Lung (tissue), 12 donors: Measurements from ENCODE around the gene TMEM8B. TPM values are rescaled to one million over a fixed set of nuclear protein-coding genes. Genes with fewer than 3 reads are reported as not detected.

Experiments used
- ATAC-seq: fragments of 200-7000 bp; cut with Tn5 transposase; one replicate; pipeline ENCODE4 v1.9.1; 2020; ENCODE audit warnings: moderate number of reproducible peaks; ENCODE audit not compliant: insufficient read depth, low FRiP score
- DNase-seq, 3 donors: peaks; one replicate each; pipeline ENCODE4 v3.0.0-alpha.2; 2013 to 2017
- H3K27ac ChIP-seq, 2 donors: one replicate each; pipeline ENCODE4 v1.5.1; 2013; ENCODE audit warnings: mild to moderate bottlenecking in 2 of 2, moderate library complexity in 2 of 2, control low read depth in 1 of 2, inconsistent platforms in 1 of 2, low read depth in 1 of 2, low read length in 1 of 2
- H3K27me3 ChIP-seq, 3 donors: one replicate each; pipeline ENCODE4 v1.5.1; 2013; ENCODE audit warnings: low read length in 2 of 3; ENCODE audit not compliant: control insufficient read depth in 3 of 3, insufficient read depth in 3 of 3
- H3K36me3 ChIP-seq, 4 donors: one replicate each; pipeline ENCODE4 v1.5.1; 2013; ENCODE audit warnings: low read length in 4 of 4, mild to moderate bottlenecking in 1 of 4, moderate library complexity in 1 of 4; ENCODE audit not compliant: control insufficient read depth in 4 of 4, insufficient read depth in 4 of 4
- H3K4me1 ChIP-seq, 5 donors: one replicate each; pipeline ENCODE4 v1.5.1; 2013; ENCODE audit warnings: low read length in 5 of 5, mild to moderate bottlenecking in 2 of 5, moderate library complexity in 1 of 5; ENCODE audit not compliant: control insufficient read depth in 5 of 5, insufficient read depth in 5 of 5
- H3K4me3 ChIP-seq: one replicate; pipeline ENCODE4 v1.5.1; 2013; ENCODE audit warnings: mild to moderate bottlenecking, control low read depth, moderate library complexity
- H3K9ac ChIP-seq, 2 donors: one replicate each; pipeline ENCODE4 v1.5.1; 2013; ENCODE audit warnings: low read length in 2 of 2, control low read depth in 1 of 2; ENCODE audit not compliant: insufficient read depth in 1 of 2
- H3K9me3 ChIP-seq, 4 donors: one replicate each; pipeline ENCODE4 v1.5.1; 2013; ENCODE audit warnings: low read length in 3 of 4, mild to moderate bottlenecking in 1 of 4, moderate library complexity in 1 of 4; ENCODE audit not compliant: control insufficient read depth in 4 of 4, insufficient read depth in 3 of 4
- WGBS, 2 donors: extraction: QIAGEN DNeasy Blood & Tissue Kit; methylation state at CpG; one replicate each; pipeline ENCODE4 v1.1.7; 2013; 5-methylcytosine and 5-hydroxymethylcytosine counted together
- polyA plus RNA-seq, 2 donors: library from polyadenylated mRNA; stranded (reverse); fragments of 200-250 nt; gene quantifications; one replicate each; pipeline ENCODE4 v1.2.1, GENCODE V29; 2013
- total RNA-seq, 2 donors: library from RNA; depleted of rRNA in 1 of 2; stranded (reverse); fragments of >200 nt in 1 of 2; gene quantifications; one replicate each; pipeline ENCODE4 v1.2.1, GENCODE V29; 2014 to 2021
- TF ChIP-seq, protein P1 (sequence below): IDR thresholded peaks from 2 replicates; pipeline ENCODE4 v1.5.1; 2012; ENCODE audit warnings: mild to moderate bottlenecking; ENCODE audit errors: control extremely low read depth, extremely low read depth
- donor health status: control.
- donor health status: control.
- donor health status: Bipolar disorder and iron deficiency.
- donor health status: healthy.
- donor health status: DM: yes; HTN: yes; CAD: no.

Gene TMEM8B
- total and polyA plus RNA-seq, 4 donors = 6.3 to 13.1 (median 9.1) TPM

DNA sequence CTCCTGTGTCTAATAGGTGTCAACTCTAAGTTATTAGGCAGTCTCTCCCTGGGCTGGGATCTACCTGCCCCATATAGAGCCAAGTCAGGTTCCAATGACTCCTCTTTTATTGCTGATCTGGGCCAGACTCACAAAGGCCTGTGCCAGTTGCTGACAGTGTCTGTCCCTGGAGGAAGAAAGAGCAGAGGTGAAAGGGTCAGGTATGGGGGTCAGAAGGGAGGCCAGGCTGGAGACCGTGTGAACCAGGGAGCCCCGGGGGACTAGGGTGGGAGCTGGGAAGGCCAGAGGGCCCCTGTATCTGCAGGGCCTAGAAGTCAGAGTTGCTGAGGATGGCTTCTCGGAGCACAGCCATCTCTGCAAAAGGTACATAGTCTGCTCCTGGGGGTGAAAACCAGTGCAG lies 10.7 kb upstream of the TMEM8B start:
- DNase-seq (no peak), ATAC-seq (no peak)
- TF ChIP-seq, protein P1, sequence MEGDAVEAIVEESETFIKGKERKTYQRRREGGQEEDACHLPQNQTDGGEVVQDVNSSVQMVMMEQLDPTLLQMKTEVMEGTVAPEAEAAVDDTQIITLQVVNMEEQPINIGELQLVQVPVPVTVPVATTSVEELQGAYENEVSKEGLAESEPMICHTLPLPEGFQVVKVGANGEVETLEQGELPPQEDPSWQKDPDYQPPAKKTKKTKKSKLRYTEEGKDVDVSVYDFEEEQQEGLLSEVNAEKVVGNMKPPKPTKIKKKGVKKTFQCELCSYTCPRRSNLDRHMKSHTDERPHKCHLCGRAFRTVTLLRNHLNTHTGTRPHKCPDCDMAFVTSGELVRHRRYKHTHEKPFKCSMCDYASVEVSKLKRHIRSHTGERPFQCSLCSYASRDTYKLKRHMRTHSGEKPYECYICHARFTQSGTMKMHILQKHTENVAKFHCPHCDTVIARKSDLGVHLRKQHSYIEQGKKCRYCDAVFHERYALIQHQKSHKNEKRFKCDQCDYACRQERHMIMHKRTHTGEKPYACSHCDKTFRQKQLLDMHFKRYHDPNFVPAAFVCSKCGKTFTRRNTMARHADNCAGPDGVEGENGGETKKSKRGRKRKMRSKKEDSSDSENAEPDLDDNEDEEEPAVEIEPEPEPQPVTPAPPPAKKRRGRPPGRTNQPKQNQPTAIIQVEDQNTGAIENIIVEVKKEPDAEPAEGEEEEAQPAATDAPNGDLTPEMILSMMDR = no peak
- H3K9me3 ChIP-seq = no peaks in the 10 kb centered on the region
- H3K9ac ChIP-seq = no peak overlapping the region
- H3K27ac ChIP-seq = no peak overlapping the region
- H3K27me3 ChIP-seq = no peaks in the 10 kb centered on the region
- peaks cover 0 to 8% (median 3%) of the 10 kb centered on the region in 5 donors for H3K4me1 ChIP-seq
- H3K4me3 ChIP-seq = no peak overlapping the region
- H3K36me3 ChIP-seq = no peaks in the 10 kb centered on the region
- WGBS, 2 donors = 88 to 91% methylated on average over 3 of the region's 3 CpGs

DNA sequence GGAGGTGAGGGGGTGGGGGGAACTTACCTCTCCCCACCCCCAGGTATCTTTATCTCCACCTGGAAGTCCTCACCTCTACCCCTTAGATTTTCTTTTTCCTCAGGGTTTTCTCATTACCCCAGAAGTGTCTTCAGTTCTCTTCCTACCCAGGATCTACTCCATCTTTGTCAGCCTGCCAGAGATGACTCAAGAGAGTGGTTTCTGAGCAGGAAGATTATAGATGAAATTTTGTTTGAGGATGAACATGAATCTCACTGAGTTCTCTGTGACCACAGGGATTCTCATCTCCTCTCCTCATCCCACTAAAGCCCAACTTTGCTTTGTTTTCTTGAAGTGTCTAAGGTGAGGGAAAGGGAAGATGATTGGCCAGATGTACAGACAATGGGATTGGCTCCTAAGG lies 9.0 kb upstream of the TMEM8B start:
- Histone ChIP-seq H3K27ac (no peak overlapping the region), H3K27me3 (no peaks in the 10 kb centered on the region), H3K9ac (no peak overlapping the region), H3K36me3 (no peaks in the 10 kb centered on the region), H3K4me1 (no peaks in the 10 kb centered on the region), H3K4me3 (no peak overlapping the region), H3K9me3 (no peaks in the 10 kb centered on the region)
- TF ChIP-seq, protein P1 = no peak
- DNase-seq (no peak), ATAC-seq (no peak)

DNA sequence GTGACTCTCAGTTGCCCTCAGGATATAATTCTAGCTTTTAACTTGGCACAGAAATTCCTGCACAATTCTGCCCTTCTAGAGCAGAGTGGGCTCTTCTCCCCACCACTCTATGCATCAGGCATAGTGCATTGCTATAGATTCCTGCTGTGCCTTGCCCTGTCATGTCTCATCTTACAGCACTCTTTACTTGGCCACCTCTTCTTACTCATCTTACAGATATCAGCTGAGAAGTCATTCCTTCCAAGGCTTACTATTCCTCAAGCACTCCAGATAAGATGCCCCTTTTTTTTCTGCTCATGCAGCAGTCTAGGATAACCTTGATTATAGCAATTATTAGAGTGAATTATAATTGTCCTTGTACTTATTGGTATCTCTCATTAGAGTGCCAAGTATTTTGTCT lies 6.1 kb upstream of the TMEM8B start:
- TF ChIP-seq, protein P1 = no peak
- Histone ChIP-seq H3K27me3 (no peaks in the 10 kb centered on the region), H3K9me3 (no peaks in the 10 kb centered on the region), H3K4me1 (peaks cover 0 to 2% (median 0%) of the 10 kb centered on the region in 5 donors), H3K4me3 (no peak overlapping the region), H3K36me3 (no peaks in the 10 kb centered on the region), H3K9ac (no peak overlapping the region), H3K27ac (no peak overlapping the region)
- no peak for ATAC-seq
- no peak for DNase-seq

DNA sequence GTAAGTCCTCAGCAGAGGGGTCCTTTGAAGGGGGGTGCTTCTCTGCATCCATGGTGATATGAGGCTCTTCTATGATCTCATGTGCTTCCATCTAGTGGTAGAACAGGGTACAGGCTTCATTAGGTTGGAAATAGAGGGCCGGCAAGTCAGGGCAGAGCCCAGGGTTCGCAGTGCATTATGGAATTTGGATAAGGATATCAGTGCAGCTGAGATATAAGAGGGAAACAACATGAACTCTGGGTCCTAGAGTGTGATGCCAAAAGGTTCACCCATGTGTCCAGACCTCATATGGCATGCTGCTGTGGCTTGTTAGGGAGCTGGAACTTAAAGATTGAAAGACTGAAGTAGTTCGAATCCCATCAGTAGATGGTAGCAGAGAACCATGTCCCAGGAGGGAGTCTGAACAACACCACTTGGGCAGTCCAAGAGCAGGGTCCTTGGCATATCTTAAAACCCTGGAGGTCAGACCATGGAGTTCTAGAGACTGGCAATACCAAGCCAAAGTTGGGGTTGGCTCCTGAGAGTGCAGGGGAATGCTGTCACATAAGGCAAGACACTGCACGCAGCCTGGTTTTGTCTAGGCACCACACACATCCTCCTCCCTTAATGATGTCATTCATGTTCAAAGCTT lies 2.8 kb upstream of the TMEM8B start:
- ATAC-seq (peak; percentile 55), DNase-seq (peak; percentile 40 to 79 (median 77))
- no peaks in the 10 kb centered on the region for H3K9me3 ChIP-seq
- peaks cover 0 to 23% (median 10%) of the 10 kb centered on the region in 5 donors for H3K4me1 ChIP-seq
- TF ChIP-seq, protein P1 = peak; percentile 60
- H3K9ac ChIP-seq = no peak overlapping the region
- 30% methylated on average over 4 of the region's 4 CpGs for WGBS, 2 donors
- no peaks in the 10 kb centered on the region for H3K27me3 ChIP-seq
- H3K27ac ChIP-seq = no peak overlapping the region
- H3K4me3 ChIP-seq = no peak overlapping the region
- no peaks in the 10 kb centered on the region for H3K36me3 ChIP-seq
